KMS-11 (cell line): ENCODE data around the gene KRT72.

Source experiments
- H2AFZ ChIP-seq: fragments of 200-600 bp; sonication (generic); 2 replicates; pipeline ENCODE4 v1.6.1; 2016; ENCODE audit warnings: antibody characterized with exemption, mixed run types, low read depth
- H3K27ac ChIP-seq: fragments of 200-600 bp; sonication (generic); 2 replicates; pipeline ENCODE4 v1.6.1; 2016; ENCODE audit warnings: mild to moderate bottlenecking, mixed run types
- H3K27me3 ChIP-seq: fragments of 200-600 bp; sonication (generic); 2 replicates; pipeline ENCODE4 v1.6.1; 2017; ENCODE audit warnings: mild to moderate bottlenecking, low read depth, mixed run types, moderate library complexity; ENCODE audit not compliant: insufficient read depth
- H3K36me3 ChIP-seq: fragments of 200-600 bp; sonication (generic); 2 replicates; pipeline ENCODE4 v1.6.1; 2017; ENCODE audit warnings: mild to moderate bottlenecking, mixed run types; ENCODE audit not compliant: insufficient read depth
- H3K4me1 ChIP-seq: fragments of 200-600 bp; sonication (generic); 2 replicates; pipeline ENCODE4 v1.6.1; 2016; ENCODE audit warnings: mild to moderate bottlenecking, low read depth, mixed run types; ENCODE audit not compliant: poor library complexity, severe bottlenecking
- H3K4me2 ChIP-seq: fragments of 200-600 bp; sonication (generic); 2 replicates; pipeline ENCODE4 v1.7.0; 2016; ENCODE audit warnings: mild to moderate bottlenecking, mixed run types
- H3K4me3 ChIP-seq: fragments of 200-600 bp; sonication (generic); IDR thresholded peaks from 2 replicates; pipeline ENCODE4 v1.6.1; 2017; ENCODE audit warnings: low read depth, low read length, mixed read lengths; ENCODE audit not compliant: insufficient read depth
- H3K79me2 ChIP-seq: fragments of 200-600 bp; sonication (generic); 2 replicates; pipeline ENCODE4 v1.6.1; 2016; ENCODE audit warnings: low read depth, mixed run types; ENCODE audit not compliant: insufficient read depth
- H3K9ac ChIP-seq: fragments of 200-600 bp; sonication (generic); 2 replicates; pipeline ENCODE4 v1.6.1; 2016; ENCODE audit warnings: mild to moderate bottlenecking, mixed run types
- H4K20me1 ChIP-seq: fragments of 200-600 bp; sonication (generic); 2 replicates; pipeline ENCODE4 v1.6.1; 2016; ENCODE audit warnings: mild to moderate bottlenecking, mixed run types; ENCODE audit not compliant: insufficient read depth
- TF ChIP-seq, protein P1 (sequence below): fragments of 200-600 bp; sonication (generic); conservative IDR thresholded peaks from 2 replicates; pipeline ENCODE4 v1.6.1; 2017; ENCODE audit warnings: low read depth, mild to moderate bottlenecking, antibody characterized with exemption, low read length, moderate library complexity, mixed read lengths

Gene KRT72

GRCh38 chr12:52636592-52637258 lies 35.5 kb upstream of the KRT72 start:
- TF ChIP-seq, protein P1, sequence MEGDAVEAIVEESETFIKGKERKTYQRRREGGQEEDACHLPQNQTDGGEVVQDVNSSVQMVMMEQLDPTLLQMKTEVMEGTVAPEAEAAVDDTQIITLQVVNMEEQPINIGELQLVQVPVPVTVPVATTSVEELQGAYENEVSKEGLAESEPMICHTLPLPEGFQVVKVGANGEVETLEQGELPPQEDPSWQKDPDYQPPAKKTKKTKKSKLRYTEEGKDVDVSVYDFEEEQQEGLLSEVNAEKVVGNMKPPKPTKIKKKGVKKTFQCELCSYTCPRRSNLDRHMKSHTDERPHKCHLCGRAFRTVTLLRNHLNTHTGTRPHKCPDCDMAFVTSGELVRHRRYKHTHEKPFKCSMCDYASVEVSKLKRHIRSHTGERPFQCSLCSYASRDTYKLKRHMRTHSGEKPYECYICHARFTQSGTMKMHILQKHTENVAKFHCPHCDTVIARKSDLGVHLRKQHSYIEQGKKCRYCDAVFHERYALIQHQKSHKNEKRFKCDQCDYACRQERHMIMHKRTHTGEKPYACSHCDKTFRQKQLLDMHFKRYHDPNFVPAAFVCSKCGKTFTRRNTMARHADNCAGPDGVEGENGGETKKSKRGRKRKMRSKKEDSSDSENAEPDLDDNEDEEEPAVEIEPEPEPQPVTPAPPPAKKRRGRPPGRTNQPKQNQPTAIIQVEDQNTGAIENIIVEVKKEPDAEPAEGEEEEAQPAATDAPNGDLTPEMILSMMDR = no peak
- H3K27ac ChIP-seq = no peak overlapping the region
- no peak overlapping the region for H3K9ac ChIP-seq
- H3K36me3 ChIP-seq = no peaks in the 10 kb centered on the region
- no peaks in the 10 kb centered on the region for H3K79me2 ChIP-seq
- peaks cover under 1% of the 10 kb centered on the region; the same call in 1 of the 2 replicates for H3K27me3 ChIP-seq
- H3K4me3 ChIP-seq = no peak overlapping the region
- no peaks in the 10 kb centered on the region for H4K20me1 ChIP-seq
- no peak overlapping the region for H2AFZ ChIP-seq
- H3K4me1 ChIP-seq = no peaks in the 10 kb centered on the region
- H3K4me2 ChIP-seq = no peak overlapping the region

DNA sequence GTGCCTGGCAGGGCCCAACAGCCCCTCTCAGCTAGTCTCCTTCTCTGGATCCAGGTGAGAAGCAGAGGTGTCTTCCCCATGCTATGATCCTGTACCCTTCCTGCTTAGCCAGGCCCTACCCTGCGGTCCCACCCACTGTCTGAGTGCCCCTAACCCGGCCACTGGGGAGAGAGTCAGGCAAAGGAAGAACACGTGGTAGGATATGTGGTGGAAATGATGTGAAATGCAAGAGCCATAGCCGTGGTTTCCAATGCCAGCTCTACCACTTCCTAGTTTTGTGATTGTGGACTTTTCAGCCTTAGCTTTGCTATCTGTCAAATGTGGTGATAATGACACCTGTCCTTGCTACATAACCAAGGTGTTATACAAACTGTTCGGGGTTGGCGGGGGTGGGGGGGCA lies 34.9 kb upstream of the KRT72 start:
- H3K4me3 ChIP-seq = no peak overlapping the region
- H2AFZ ChIP-seq = no peak overlapping the region
- no peaks in the 10 kb centered on the region for H3K79me2 ChIP-seq
- H3K36me3 ChIP-seq = no peaks in the 10 kb centered on the region
- TF ChIP-seq, protein P1 = no peak
- H3K9ac ChIP-seq = no peak overlapping the region
- no peak overlapping the region for H3K27ac ChIP-seq
- no peaks in the 10 kb centered on the region for H4K20me1 ChIP-seq
- no peaks in the 10 kb centered on the region for H3K4me1 ChIP-seq
- peaks cover 6% of the 10 kb centered on the region; the same call in 1 of the 2 replicates for H3K27me3 ChIP-seq
- H3K4me2 ChIP-seq = no peak overlapping the region

- Histone ChIP-seq H3K79me2 (no peaks in the 10 kb centered on the region), H3K4me2 (no peak overlapping the region), H3K4me3 (no peak overlapping the region), H3K36me3 (no peaks in the 10 kb centered on the region), H4K20me1 (no peaks in the 10 kb centered on the region), H3K27ac (no peak overlapping the region), H3K27me3 (peaks cover 9% of the 10 kb centered on the region; the same call in 1 of the 2 replicates), H3K4me1 (no peaks in the 10 kb centered on the region), H3K9ac (no peak overlapping the region), H2AFZ (no peak overlapping the region)
- TF ChIP-seq, protein P1 = no peak
Observed at GRCh38 chr12:52634266-52635056, 33.2 kb upstream of the KRT72 start.

DNA sequence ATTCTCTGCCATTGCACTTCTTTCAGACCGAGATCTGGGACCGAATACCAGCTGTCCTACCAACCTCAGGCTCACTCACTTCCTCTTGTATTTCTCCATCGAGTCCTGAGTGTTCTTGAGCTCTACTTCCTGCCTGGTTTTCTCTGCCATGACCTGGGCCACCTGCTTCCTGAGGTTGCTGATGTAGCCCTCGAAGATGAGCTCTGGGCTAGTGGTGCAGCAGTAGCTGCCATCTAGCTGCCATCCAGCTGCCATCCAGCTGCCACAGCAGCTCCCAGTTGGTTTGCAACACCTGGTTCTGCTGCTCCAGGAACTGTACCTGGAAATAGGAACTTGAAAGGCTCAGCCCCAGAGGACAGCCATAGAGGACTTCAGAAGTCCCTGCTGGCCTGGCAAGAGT lies 32.1 kb upstream of the KRT72 start:
- no peak overlapping the region for H2AFZ ChIP-seq
- H3K4me3 ChIP-seq = no peak overlapping the region
- H3K79me2 ChIP-seq = no peaks in the 10 kb centered on the region
- no peak overlapping the region for H3K4me2 ChIP-seq
- H3K4me1 ChIP-seq = no peaks in the 10 kb centered on the region
- H3K27me3 ChIP-seq = peaks cover 9% of the 10 kb centered on the region; the same call in 1 of the 2 replicates
- no peak overlapping the region for H3K9ac ChIP-seq
- TF ChIP-seq, protein P1 = no peak
- H4K20me1 ChIP-seq = no peaks in the 10 kb centered on the region
- no peaks in the 10 kb centered on the region for H3K36me3 ChIP-seq
- H3K27ac ChIP-seq = no peak overlapping the region
